HepG2 (cell line): ENCODE data around the gene PIK3R5.

ENCODE experiments used
- FOXA3 ChIP-seq: IDR thresholded peaks from 2 replicates; pipeline ENCODE4 v1.6.1; 2016; ENCODE audit warnings: missing genetic modification reagents, missing compliant biosample characterization
- ZNF354B ChIP-seq: sonication (generic); formaldehyde crosslinking; IDR thresholded peaks from 2 replicates; pipeline ENCODE4 v1.8.0; 2022; ENCODE audit warnings: mild to moderate bottlenecking, missing genetic modification reagents
- TF ChIP-seq, protein P1 (sequence below): sonication (generic); formaldehyde crosslinking; IDR thresholded peaks from 2 replicates; pipeline ENCODE4 v1.5.0; 2020; ENCODE audit warnings: mild to moderate bottlenecking, missing genetic modification reagents, moderate library complexity

DNA sequence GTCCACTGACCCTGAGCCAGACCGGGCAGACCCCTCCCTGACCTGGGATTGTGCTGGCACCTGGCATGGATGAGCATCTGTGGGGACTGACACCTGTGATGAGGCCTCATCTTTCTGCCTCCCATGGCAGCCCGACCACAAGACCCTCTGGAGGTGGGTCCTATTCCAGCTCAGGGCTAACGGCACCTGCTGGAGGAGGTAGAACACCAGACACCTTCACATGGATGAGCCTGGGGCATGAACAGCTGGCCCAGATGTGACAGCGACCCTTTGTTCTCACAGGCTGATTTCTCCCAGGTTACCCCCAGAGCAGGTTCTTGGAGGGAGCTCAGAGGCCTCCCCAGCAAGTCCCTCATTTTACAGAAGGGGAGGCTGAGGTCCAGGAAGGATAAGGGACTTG, 51.6 kb downstream of the PIK3R5 start:
- TF ChIP-seq, protein P1, sequence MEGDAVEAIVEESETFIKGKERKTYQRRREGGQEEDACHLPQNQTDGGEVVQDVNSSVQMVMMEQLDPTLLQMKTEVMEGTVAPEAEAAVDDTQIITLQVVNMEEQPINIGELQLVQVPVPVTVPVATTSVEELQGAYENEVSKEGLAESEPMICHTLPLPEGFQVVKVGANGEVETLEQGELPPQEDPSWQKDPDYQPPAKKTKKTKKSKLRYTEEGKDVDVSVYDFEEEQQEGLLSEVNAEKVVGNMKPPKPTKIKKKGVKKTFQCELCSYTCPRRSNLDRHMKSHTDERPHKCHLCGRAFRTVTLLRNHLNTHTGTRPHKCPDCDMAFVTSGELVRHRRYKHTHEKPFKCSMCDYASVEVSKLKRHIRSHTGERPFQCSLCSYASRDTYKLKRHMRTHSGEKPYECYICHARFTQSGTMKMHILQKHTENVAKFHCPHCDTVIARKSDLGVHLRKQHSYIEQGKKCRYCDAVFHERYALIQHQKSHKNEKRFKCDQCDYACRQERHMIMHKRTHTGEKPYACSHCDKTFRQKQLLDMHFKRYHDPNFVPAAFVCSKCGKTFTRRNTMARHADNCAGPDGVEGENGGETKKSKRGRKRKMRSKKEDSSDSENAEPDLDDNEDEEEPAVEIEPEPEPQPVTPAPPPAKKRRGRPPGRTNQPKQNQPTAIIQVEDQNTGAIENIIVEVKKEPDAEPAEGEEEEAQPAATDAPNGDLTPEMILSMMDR (CRISPR knock-in tag), result no peak
- TF ChIP-seq FOXA3, result no peak
- no peak for TF ChIP-seq ZNF354B
